Hematopoietic multipotent progenitor cell treated with erythropoietin and hydrocortisone succinate and interleukin-3 and kit ligand, for 4 days (in vitro differentiated cells): Measurements from ENCODE around the gene QRICH2.
A peak's percentile ranks its signal among the peaks of the same experiment; 100 is the strongest.
"Not testable (repeated sequence)": the region's sequence is repeated elsewhere in the genome, so short reads cannot be mapped to it uniquely, and the experiment has no call there.

Source experiments
- DNase-seq: peaks from one replicate; pipeline ENCODE4 v3.0.0-alpha.2; 2015

Gene QRICH2

DNA sequence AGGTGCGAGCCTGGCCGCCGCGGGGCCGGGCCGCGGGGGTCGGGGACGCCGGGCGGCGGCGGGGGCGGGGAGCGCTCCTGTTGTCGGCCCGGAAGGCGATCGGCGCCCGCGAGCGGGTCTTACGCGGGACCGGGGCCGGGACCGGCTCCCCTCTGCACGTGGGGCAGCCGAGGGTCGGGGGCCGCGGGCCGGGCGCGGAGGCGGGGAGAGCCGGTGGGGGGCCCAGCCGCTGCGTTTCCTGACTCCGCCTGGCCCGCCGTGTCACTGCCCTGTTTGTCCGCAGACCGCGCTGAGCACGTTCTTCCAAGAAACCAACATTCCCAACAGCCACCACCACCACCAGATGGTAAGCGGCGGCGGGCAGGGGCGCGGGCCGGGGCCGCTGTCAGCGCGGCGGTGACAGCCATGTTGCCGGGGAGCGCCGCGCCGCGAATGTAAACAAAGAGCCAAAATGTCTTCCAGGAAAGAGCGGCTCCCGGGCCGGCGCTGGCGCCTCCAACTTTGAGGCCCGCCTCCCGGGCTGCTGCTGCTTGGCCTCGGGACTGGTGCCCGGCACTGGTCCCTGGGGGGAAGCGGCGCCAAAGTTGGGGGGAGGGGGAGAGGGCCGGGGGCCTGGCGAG lies 42.3 kb downstream of the QRICH2 start:
- peak; percentile 70 for DNase-seq

DNA sequence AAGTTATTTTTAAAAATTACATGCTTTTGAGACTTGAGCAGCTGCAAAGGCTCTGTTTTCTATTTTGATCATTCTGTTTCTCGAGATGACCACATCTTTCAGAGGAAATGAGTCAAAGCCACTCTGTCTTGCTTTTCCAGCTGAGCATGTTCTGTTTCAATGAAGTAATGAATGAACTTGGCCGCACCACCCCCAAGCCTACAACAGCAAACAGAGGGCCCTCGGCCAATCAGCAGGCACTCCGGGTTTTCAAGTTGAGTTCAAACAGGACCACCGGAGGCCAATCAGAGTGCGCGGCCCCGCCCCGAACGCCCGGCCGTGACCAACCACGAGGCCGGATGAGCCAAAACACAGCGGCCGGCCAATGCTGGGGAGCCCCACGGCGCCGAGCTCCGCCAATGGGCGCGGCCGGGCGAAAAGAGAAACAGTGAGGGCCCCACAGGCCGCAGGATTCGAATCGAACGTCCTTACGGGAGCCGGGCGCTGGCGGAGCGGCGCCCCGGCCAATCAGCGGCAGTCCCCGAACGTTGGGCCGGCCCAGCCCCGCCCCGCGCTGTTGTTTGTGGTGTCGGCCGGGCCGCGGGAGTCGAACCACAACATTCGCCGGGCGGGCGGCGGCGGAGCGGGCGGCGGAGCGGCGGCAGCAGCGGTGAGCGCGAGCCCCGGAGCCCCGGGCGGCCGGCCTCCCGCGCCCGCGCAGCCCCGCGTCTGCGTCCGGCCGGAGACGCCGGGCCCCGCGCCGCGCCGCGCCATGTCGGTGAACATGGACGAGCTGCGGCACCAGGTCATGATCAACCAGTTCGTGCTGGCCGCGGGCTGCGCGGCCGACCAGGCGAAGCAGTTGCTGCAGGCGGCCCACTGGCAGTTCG lies 43.1 kb downstream of the QRICH2 start, which contains the start of gene UBALD2:
Gene UBALD2, plus strand, starts transcription at position 594 of the 869 bp plus-strand sequence. Its CDS starts 158 bp downstream, at position 752.
- DNase-seq: peak; percentile 99

DNA sequence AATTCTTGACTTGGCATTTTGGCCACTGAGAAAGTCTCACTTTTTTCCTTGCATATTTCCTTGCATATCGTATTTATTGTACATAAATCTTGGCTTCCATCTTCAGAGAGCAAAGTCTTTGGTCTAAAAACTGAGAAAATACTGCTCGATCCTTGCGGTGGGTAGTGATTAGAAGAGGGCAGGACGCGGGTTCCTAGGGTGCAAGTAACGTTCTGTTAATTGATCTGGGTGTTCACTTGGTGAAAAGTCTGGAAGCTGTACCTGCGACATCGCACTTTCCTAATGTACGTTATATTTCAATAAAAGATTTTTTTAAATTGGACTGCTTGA lies 43.7 kb downstream of the QRICH2 start:
- DNase-seq: no peak

DNA sequence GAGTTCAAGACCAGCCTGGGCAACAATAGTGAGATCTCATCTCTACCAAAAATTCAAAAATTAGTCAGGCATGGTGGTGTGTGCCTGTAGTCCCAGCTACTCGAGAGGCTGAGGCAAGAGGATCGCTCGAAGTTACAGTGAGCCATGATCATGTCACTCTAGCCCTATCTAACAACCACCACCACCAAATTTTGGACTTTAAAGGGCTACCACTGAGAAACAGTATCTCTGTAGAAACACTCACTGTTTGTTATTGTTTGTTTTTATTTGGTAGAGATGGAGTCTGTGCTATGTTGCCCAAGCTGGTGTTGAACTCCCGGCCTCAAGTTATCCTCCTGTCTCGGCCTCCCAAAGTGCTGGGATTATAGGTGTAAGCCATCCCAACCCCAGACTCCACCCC lies 44.2 kb downstream of the QRICH2 start:
- DNase-seq: no peak

DNA sequence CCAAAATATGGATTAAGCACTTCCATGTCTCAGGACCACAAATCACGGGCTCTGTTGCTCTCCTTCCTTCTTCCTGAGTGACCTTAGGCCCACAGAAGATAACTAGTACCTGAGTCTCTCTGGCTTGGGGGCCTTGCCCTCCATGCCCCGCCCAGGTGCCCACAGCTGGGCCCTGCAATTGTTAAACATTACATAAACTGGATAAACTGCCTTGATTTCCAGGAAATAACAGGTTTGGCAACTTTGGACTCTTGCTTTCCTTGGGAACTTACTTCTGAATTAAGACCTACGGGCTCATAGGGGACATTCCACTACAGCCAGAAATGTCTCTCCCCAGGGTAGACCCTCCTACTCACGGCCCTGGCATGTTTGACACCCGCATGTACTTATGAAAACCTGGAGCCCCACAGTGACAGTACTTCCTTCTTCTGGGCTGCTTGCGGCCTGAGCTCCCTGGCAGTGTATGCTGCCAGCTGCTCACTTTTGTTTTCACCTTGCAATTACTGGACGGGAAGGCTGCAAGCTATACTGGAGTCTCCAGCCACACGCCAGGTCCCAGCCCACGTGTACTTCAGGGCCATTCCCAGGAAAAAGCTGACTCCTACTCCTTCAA lies 45.2 kb downstream of the QRICH2 start:
- DNase-seq: peak; percentile 82

DNA sequence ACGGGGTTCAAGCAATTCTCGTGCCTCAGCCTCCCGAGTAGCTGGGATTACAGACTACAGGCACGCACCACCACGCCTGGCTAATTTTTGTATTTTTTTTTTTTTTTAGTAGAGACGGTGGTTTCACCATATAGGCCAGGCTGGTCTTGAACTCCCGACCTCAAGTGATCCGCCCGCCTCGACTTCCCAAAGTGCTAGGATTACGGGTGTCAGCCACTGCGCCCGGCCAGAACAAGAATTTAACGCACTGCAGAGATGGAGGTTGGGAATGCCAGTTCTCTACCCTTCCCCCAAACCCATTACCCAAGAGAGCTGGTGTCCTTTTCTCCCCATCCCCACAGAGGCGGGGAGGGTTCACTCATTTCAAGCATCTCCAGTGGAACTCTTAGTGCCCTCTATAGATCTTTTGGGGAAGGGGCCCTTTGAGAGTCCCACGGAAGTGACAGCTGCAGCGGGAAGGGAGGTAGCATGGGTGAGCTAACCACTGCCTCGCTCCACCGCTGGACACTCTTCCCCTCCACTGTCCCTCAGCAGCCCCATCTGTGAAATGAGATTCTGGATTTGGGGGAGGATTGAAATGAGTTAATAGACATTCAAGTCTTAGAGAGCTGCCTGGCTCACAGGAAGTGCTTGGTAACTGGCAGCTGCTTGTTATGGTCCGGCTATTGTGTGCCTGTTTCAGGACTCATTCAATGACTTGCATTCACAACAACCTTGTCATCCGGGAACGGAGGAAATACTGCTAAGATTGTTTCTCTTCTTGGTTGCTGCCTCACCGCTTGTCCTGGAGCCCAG lies 46.5 kb downstream of the QRICH2 start:
- DNase-seq: peak; percentile 52

DNA sequence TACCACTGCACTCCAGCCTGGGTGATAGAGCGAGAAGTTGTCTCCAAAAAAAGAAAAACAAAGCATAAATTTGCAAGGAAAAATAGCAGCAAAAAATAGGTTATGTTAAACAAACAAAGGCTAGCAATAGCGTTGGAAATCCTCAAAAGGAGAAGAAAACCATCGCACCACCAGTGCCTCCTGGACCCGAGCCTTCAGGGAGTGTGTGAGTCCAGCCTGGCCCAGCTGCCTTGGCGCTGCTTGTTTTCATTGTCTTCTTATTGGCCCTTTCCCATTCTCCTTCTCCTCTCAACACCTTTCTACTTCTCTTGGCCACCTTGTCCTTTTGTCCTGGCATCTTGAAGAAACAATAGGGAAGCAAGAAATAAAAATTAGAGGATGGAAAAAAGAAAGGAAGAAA lies 47.4 kb downstream of the QRICH2 start:
- no peak for DNase-seq

DNA sequence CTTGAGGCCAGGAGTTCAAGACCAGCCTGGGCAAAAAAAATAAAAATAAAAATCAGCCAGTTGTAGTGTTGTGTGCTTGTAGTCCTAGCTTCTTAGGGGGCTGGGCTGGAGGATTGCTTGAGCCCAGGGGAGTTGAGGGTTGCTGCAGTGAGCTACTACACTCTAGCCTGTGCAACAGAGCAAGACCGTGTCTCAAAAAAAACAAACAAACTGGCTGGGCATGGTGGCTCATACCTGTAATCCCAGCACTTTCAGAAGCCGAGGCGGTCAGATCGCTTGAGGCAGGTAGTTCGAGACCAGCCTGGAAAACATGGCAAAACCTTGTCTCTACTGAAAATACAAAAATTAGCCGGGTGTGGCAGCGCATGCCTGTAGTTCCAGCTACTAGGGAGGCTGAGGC lies 47.9 kb downstream of the QRICH2 start:
- no peak for DNase-seq

DNA sequence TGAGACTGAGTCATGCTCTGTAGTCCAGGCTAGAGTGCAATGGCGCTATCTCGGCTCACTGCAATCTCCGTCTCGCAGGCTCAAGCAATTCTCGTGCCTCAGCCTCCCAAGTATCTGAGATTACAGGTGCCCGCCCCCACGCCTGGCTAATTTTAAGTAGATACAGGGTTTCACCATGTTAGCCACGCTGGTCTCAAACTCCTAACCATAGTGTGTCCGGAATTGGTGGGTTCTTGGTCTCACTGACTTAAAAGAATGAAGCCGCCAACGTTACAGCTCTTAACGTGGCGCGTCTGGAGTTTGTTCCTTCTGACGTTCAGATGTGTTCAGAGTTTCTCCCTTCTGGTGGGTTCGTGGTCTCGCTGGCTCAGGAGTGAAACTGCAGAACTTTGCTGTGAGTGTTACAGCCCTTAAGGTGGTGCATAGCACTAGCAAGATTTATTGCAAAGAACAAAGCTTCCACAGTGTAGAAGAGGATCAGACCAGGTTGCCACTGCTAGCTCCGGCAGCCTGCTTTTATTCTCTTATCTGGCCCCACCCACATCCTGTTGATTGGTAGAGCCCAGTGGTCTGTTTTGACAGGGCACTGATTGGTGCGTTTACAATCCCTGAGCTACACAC lies 51.5 kb downstream of the QRICH2 start:
- not testable (repeated sequence) for DNase-seq

DNA sequence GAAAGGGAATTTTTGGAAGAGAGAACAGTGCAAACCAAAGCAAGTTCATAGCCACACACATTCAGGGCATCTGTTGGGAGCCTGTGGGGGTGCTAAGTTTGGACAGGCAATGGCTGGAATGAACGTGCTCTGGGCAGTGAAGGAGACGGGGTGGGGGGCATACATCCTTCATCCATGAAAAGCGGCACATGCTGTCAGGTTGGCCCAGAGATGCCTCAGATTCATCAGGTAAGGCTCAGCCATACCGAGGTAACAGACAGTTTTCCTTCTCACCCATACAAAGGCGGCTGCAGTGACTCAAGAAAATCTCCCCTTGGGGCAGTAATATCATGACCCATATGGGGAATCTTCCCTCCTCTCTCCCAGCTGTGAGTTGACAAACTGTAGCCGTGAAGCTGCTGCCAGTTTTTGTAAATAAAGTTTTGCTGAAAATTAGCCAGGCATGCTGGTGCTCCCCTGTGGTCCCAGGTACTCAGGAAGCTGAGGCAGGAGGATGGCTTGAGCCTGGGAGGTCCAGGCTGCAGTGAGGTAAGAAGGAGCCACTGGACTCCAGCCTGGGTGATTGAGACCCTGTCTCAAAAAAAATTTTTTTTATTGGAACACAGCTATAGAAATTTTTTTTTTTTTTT lies 52.2 kb downstream of the QRICH2 start:
- no peak for DNase-seq

DNA sequence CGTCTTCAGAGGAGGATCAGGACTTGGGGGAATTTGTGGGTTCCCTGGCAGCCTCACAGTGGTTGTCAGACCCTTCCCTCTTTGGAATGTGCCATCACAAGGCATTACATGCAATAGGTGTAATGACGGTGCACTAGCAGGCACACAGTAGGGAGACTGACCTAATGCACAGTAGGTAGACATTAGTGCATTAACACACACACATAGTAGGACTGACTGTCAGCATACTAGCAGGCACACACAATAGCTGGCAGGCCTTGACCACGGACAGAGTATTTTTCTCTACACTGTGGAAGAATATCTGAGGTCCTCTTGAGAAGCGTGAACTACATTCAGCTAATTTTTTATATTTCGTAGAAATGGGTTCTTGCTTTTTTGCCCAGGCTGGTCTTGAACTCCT lies 53.8 kb downstream of the QRICH2 start:
- no peak for DNase-seq

DNA sequence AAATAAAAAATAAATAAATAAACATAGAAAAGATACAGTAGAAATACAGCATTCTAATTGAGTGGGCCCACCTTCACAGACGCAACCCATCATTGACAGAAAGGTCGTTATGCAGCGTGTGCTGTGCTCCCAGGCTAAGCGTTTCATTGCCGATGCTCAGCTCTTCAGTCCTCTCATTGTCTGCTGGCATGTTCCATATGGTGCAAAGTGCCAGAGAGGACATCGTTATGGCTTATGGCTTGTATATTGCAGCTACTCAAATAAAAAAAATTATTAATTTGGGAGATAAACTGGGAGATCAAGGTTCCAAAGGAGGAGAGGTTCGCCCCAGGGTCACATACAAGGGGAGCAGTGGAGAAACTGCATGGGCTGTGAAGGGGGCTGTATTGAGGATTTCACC lies 54.2 kb downstream of the QRICH2 start:
- no peak for DNase-seq

DNA sequence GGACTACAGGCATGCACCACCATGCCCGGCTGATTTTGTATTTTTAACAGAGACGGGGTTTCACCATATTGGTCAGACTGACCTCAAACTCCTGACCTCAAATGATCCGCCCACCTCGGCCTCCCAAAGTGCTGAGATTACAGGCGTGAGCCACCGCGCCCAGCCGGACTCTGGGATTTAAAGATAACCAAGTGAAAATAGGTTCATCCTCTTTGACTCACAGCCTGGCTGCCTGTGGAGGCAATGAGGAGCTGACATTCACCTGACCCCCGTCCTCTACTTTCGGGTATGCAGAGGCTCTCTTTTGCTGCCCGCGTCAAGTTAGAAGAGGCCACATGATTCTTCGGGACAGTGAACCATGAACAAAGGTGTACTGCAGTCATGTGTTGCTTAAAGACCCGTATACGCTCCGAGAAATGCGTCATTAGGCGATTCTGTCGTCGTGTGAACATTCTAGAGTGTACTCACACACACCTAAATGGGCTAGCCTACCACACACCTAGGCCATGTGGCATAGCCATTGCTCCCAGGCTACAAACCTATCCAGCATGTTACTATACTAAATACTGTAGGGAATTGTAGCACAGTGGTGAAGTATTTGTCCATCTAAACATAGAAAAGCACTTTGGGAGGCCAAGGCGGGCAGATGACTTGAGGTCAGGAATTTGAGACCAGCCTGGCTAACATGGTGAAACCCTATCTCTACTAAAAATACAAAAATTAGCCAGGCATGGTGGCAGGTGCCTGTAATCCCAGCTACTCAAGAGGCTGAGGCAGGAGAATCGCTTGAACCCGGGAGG lies 54.9 kb downstream of the QRICH2 start:
- DNase-seq: not testable (repeated sequence)

DNA sequence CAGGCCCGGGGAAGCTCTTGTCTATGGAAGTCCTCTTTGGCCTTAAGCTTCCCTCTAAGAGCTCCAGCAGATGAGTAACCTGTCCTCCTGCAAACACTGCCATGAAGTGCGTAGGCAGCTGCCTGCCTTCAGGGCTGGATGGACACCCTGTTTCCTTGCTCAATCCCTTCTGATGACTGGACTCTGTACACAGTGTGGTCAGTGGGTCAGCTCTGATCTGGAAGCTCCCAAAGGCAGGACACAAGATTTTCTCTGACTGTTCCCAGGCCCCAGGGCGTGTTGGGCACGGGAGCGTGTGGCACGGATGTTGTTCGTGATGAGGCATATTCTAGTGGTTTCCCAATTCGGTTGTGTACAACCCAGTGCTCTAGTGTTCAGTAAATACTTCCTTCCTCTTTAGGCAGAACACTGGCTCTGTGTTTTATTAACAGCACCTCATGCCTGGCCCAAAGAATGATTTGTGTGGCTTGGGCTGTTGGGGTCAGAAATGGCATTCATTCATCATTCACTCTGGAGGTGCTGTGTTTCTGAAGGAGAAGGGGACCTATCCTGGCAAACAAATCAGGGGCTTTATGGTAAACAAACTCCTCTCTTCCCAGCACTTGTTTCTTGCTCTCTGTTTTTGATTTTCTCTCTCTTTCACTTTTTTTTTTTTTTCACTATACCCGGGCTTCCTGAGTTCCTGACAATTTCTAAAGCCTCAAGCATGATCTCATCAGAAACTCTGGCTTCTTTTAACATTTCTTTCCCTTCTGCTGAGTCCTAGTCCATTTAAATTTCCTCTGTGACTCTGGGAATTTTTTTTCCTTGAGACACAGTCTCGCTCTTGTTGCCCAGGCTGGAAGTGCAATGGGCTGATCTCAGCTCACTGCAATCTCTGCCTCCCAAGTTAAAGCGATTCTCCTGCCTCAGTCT lies 55.8 kb downstream of the QRICH2 start:
- peak; percentile 79 for DNase-seq

DNA sequence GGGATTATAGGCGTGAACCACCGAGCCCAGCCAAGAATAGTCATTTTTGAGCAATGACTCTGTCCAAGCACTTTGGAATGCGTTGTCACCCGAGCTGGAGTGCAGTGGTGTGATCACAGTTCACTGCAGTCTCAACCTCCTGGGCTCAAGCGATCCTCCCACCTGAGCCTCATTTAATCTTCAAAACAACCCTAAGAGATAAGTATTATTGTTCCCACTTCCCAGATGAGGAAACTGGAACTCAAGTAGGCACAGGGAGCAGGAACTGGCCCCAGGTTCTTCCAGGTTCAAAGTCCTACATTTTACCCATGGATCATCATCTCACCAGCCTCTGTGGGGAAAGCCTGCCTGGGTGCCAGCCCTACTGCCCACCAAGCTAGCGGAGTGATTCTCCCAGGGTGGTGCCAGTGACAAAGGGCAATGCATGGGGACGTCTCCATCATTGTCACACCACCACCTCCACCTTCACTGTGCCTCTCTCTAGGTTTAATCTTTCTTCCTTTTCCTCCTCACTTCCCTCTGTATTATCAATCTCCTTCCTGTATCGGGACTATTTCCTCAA lies 56.5 kb downstream of the QRICH2 start:
- no peak for DNase-seq

DNA sequence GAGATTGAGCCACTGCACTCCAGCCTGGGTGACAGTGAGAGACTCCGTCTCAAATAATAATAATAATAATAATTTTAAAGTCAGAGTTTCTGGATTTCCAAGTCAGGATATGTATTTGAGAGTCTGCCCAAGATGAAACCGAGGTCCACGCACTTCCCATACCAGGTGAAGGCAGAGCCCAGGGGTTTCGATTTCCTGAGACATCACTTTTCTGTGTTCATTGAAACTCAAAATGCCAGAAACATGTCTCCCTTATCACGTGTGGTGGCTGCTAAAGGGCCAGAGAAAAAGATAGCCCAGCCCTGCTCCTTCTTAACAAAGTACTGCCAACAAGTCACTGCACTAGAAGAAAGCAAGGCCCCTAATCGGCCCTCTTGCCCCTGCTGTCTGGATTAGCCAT lies 57.9 kb downstream of the QRICH2 start:
- DNase-seq: no peak

DNA sequence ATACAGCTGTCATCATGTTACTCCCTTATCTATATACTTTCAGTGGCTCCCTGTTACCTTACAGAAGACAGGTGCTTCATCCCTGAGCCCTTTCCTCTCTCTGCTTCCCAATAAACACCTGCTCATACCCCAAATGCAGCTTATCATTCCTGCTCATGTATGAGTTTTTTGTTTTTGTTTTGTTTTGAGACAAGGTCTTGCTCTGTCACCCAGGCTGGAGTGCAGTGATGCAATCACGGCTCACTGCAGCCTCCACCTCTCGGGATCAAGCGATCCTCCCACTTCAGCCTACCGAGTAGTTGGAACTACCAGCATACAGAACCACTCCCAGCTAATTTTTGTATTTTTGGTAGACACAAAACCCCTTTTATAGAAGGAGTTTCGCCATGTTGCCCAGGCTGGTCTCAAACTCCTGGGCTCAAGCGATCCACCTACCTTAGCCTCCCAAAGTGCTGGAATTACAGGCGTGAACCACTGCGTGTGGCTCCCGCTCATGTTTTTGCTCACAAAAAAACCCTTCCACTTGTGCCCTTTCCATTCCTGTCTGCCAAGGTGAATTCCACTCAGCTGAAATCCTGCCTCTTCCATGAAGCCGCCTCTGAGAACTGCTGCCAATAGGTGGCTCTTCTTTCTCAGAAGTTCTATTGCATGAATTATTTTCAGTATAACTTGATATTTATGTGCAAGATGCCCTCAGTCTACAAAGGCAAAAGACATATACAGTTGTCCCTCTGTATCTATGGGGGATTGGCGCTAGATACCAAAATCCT lies 59.9 kb downstream of the QRICH2 start:
- DNase-seq: peak; percentile 21

DNA sequence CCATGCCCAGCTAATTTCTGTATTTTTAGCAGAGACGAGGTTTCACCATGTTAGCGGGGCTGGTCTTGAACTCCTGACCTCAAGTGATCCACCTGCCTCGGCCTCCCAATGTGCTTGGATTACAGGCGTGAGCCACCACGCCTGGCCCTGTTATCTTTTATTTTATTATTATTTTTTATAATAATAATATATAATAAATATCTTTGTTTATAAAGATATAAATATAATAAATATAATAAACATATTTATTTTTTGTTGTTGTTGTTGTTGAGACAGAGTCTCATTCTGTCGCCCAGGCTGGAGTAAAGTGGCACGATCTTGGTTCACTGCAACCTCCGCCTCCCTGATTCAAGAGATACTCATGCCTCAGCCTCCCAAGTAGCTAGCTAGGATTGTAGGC lies 60.8 kb downstream of the QRICH2 start:
- no peak for DNase-seq
